Lower leg skin (tissue), 4 donors: ENCODE results near the gene TMEM161A. TPM values are rescaled to one million over a fixed set of nuclear protein-coding genes. Genes with fewer than 3 reads are reported as not detected.
"Not testable (repeated sequence)": the region's sequence is repeated elsewhere in the genome, so short reads cannot be mapped to it uniquely, and the experiment has no call there.

ENCODE experiments used
- DNase-seq, 2 donors: peaks; one replicate each; pipeline ENCODE4 v3.0.0-alpha.2; 2019; ENCODE audit warnings: low spot score in 2 of 2
- H3K4me3 ChIP-seq: fragments of 200-600 bp; sonication (generic); 2 replicates; pipeline ENCODE4 v1.5.1; 2017; ENCODE audit warnings: mild to moderate bottlenecking, low read depth; ENCODE audit not compliant: poor library complexity, severe bottlenecking
- POLR2A ChIP-seq, 2 donors: fragments of 450-650 bp; IDR thresholded peaks; one replicate each; pipeline ENCODE4 v1.6.1; 2016 to 2017; ENCODE audit warnings: antibody characterized with exemption in 2 of 2, mild to moderate bottlenecking in 1 of 2, moderate library complexity in 1 of 2
- WGBS, 2 donors: methylation state at CpG; one replicate each; pipeline ENCODE4 v1.1.5; 2018; 5-methylcytosine and 5-hydroxymethylcytosine counted together
- intact Hi-C: fragments of 100-400 bp; cut with DNase I; formaldehyde crosslinking; loops from one replicate; pipeline ENCODE4 v1.15.0; 2023; ENCODE audit warnings: low total_unique reads
- total RNA-seq, 4 donors: library from RNA; depleted of rRNA; stranded (reverse); fragments of >200 nt; gene quantifications; one replicate each; pipeline ENCODE4 v1.1.0, GENCODE V29; 2016
- TF ChIP-seq, protein P1 (sequence below), 3 donors: fragments of 450-650 bp; IDR thresholded peaks; one replicate each; pipeline ENCODE4 v1.5.1; 2016; ENCODE audit warnings: antibody characterized with exemption in 3 of 3, mild to moderate bottlenecking in 3 of 3, moderate library complexity in 2 of 3

TMEM161A gene
- total RNA-seq, 4 donors from 2014 or later, result 25.7 to 30.1 (median 27.9) TPM

DNA sequence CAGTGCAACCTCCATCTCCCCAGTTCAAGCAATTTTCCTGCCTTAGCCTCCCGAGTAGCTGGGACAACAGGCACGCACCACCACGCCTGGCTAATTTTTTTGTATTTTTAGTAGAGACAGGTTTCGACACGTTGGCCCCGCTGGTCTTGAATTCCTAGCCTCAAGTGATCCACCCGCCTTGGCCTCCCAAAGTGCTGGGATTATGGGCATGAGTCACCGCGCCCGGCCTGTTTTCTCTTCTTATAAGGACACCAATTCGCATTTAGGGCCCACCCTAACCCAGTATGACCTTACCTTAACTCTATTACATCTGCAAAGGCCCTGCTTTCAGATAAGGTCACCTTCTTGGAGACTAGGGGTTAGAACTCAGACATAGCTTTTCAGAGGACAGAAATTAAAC is 35.1 kb downstream of the TMEM161A start:
- WGBS, 2 donors, result 81 to 82% methylated on average over 11 of the region's 11 CpGs
- no peak for DNase-seq
- H3K4me3 ChIP-seq, result no peak overlapping the region
- intact Hi-C loops, result no loop called here
- TF ChIP-seq, protein P1, sequence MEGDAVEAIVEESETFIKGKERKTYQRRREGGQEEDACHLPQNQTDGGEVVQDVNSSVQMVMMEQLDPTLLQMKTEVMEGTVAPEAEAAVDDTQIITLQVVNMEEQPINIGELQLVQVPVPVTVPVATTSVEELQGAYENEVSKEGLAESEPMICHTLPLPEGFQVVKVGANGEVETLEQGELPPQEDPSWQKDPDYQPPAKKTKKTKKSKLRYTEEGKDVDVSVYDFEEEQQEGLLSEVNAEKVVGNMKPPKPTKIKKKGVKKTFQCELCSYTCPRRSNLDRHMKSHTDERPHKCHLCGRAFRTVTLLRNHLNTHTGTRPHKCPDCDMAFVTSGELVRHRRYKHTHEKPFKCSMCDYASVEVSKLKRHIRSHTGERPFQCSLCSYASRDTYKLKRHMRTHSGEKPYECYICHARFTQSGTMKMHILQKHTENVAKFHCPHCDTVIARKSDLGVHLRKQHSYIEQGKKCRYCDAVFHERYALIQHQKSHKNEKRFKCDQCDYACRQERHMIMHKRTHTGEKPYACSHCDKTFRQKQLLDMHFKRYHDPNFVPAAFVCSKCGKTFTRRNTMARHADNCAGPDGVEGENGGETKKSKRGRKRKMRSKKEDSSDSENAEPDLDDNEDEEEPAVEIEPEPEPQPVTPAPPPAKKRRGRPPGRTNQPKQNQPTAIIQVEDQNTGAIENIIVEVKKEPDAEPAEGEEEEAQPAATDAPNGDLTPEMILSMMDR (IDR thresholded peaks at IDR 0.05), result no peak
- no peak for TF ChIP-seq POLR2A (IDR thresholded peaks at IDR 0.05)

DNA sequence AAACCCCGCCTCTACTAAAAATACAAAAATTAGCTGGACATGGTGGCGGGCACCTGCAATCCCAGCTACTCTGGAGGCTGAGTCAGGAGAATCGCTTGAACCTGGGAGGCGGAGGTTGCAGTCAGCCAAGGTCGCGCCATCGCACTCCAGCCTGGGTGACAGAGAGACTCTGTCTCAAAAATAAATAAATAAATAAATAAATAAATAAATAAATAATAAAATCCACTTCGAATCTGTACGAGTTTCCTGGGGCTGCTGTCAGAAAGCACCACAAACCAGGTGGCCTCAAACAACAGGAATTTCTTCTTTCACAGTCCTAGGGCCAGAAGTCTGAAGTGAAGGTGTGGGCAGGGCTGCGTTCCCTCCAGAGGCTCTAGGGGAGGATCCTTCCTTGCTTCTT is 35.7 kb downstream of the TMEM161A start:
- intact Hi-C loops, H3K4me3 ChIP-seq: not testable (repeated sequence)
- WGBS, 2 donors, result 96% methylated on average over 10 of the region's 10 CpGs

DNA sequence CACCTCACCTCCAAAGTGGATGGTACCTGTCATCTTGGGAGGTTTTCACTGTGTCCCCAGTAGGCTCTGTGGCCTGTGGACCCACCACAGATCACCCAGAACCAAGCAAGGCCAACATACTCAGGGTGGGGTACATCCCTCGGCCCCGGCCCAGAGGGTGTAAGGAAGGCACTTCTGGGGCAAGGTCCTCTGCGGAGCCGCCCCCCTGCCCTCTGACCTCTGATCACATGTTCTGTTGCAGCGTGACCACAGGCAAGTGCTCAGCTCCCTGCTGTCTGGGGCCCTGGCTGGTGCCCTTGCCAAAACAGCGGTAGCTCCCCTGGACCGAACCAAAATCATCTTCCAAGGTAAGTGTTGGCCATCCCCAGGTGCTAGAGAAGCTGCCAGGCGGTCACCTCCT is 36.7 kb downstream of the TMEM161A start:
- no peak for TF ChIP-seq POLR2A (IDR thresholded peaks at IDR 0.05)
- TF ChIP-seq, protein P1 (IDR thresholded peaks at IDR 0.05), result no peak
- 97 to 98% methylated on average over 8 of the region's 8 CpGs for WGBS, 2 donors

More for the DNA sequence above, 35.7 kb downstream of the TMEM161A start:
- not testable (repeated sequence) for DNase-seq

DNA sequence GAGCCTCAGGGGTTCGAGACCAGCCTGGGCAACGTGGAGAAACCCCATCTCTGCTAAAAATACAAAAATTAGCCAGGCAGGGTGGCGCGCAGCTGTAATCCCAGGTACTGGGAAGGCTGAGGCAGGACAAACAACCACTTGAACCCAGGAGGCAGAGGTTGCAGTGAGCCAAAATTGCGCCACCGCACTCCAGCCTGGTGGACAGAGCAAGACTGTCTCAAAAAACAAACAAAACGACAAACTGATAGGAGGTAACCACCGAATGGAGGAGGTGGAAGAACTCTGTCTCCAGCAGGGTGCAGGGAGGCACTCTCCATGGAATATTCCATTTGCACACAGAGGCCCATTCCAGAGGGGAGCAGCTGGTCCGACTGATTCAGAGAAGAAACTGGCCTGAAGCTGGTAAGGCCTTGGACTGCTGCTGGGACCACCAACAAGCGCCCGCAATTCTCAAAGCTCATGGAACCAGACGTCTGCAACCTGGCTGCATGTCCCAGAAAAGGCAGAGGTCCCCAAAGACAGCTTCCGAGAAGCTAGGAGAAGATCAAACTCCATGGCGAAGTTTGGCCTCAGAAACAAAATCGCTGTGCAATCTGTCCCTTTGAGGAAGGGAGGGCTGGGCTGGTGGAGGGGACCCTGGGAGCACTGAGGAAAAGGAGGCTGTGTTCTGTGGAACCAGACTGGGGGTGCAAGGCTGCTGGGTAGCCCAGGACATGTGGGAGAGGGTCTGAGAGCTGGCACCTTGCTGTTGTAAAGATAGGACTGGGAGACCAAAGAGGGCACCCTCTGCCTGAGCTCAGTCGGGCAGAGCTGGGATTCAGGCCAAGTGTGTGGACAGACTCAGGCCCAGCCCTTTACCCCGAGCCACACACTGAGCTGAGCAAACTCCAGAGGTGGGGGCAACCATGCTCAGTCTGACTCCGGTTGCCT is 39.3 kb downstream of the TMEM161A start:
- no peak for DNase-seq

More for the DNA sequence above, 36.7 kb downstream of the TMEM161A start:
- no peak overlapping the region for H3K4me3 ChIP-seq
- intact Hi-C loops, result no loop called here
- no peak for DNase-seq

DNA sequence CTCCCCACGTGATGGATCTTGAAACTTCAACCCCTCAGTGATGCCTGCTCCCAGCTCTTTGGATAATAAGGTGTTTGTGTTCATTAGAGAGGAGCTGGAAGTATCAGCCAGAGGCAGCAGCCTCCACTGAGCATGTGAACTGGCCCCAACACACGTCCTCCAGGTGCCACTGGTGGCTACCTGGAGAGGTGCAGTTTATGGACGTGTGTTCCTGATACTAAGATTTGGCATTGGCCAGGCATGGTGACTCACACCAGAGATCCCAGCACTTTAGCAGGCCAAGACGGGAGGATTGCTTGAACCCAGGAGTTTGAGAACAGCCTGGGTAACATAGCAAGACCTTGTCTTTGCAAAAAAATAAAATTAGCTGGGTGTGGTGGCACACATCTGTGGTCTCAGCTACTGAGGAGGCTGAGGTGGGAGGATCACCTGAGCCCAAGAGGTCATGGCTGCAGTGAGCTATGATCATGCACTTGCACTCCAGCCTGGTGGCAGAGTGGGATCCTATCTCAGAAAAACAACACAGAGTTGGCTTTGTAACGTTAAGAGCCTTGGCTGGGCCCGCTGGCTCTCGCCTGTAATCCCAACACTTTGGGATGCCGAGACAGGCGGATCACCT is 40.1 kb downstream of the TMEM161A start:
- no peak overlapping the region for H3K4me3 ChIP-seq
- intact Hi-C loops, result no loop called here
- TF ChIP-seq, protein P1 (IDR thresholded peaks at IDR 0.05), result no peak
- no peak for TF ChIP-seq POLR2A (IDR thresholded peaks at IDR 0.05)
- DNase-seq, result no peak
- WGBS, 2 donors, result 81 to 84% methylated on average over 9 of the region's 9 CpGs

More for the DNA sequence above, 39.3 kb downstream of the TMEM161A start:
- H3K4me3 ChIP-seq, result no peak overlapping the region
- intact Hi-C loops, result no loop called here
- WGBS, 2 donors, result 87 to 92% methylated on average over 18 of the region's 18 CpGs
- TF ChIP-seq, protein P1 (IDR thresholded peaks at IDR 0.05), result no peak
